Measurements from ENCODE around the gene PSMB11. TPM values are rescaled to one million over a fixed set of nuclear protein-coding genes. Genes with fewer than 3 reads are reported as not detected.

The PSMB11 gene
- total RNA-seq, 4 donors from 2014 or later: not detected

- no peaks in the 10 kb centered on the region for H3K4me1 ChIP-seq
- no peak overlapping the region for H3K4me3 ChIP-seq
- 85% methylated on average over 8 of the region's 9 CpGs for WGBS
- TF ChIP-seq POLR2A (IDR thresholded peaks at IDR 0.05) (no peak), EP300 (IDR thresholded peaks at IDR 0.05) (no peak), CTCF (IDR thresholded peaks at IDR 0.05) (no peak), POLR2AphosphoS5 (IDR thresholded peaks at IDR 0.05) (no peak)
- no peaks in the 10 kb centered on the region for H3K9me3 ChIP-seq
- no peak overlapping the region for H3K27ac ChIP-seq
- DNase-seq (ENCODE audit: low spot score in 2 of 2): no peak
- no peaks in the 10 kb centered on the region for H3K36me3 ChIP-seq
- H3K27me3 ChIP-seq: no peaks in the 10 kb centered on the region
Measured at GRCh38 chr14:23049011-23049410, 7.0 kb downstream of the PSMB11 start.

GRCh38 chr14:23051141-23052057 is 9.4 kb downstream of the PSMB11 start:
- H3K27me3 ChIP-seq: no peaks in the 10 kb centered on the region
- TF ChIP-seq CTCF (IDR thresholded peaks at IDR 0.05) (no peak), POLR2AphosphoS5 (IDR thresholded peaks at IDR 0.05) (no peak), POLR2A (IDR thresholded peaks at IDR 0.05) (no peak), EP300 (IDR thresholded peaks at IDR 0.05) (no peak)
- 81% methylated on average over 5 of the region's 5 CpGs for WGBS
- peaks cover 7% of the 10 kb centered on the region for H3K4me1 ChIP-seq
- no peak for DNase-seq (ENCODE audit: low spot score in 2 of 2)
- H3K4me3 ChIP-seq: no peak overlapping the region
- no peaks in the 10 kb centered on the region for H3K9me3 ChIP-seq
- no peaks in the 10 kb centered on the region for H3K36me3 ChIP-seq
- H3K27ac ChIP-seq: no peak overlapping the region

- TF ChIP-seq POLR2A (IDR thresholded peaks at IDR 0.05) (no peak), CTCF (IDR thresholded peaks at IDR 0.05) (peak in 1 of 2 donors; percentile 38)
- H3K9me3 ChIP-seq: no peaks in the 10 kb centered on the region
- H3K4me1 ChIP-seq: peaks cover 15% of the 10 kb centered on the region
- no peaks in the 10 kb centered on the region for H3K36me3 ChIP-seq
- WGBS: 47% methylated on average over 7 of the region's 14 CpGs
- no peak overlapping the region for H3K4me3 ChIP-seq
- no peak for DNase-seq (ENCODE audit: low spot score in 2 of 2)
- no peak overlapping the region for H3K27ac ChIP-seq
- H3K27me3 ChIP-seq: no peaks in the 10 kb centered on the region
Measured at GRCh38 chr14:23052182-23052623, 10.2 kb downstream of the PSMB11 start.

- DNase-seq (ENCODE audit: low spot score in 2 of 2): peak in 1 of 2 donors; percentile 26
Measured at GRCh38 chr14:23052671-23053070, 10.7 kb downstream of the PSMB11 start.

More at GRCh38 chr14:23052671-23053070, 10.7 kb downstream of the PSMB11 start:
- no peak overlapping the region for H3K4me3 ChIP-seq
- H3K27ac ChIP-seq: no peak overlapping the region
- 74% methylated on average over 3 of the region's 3 CpGs for WGBS
- H3K36me3 ChIP-seq: no peaks in the 10 kb centered on the region
- H3K4me1 ChIP-seq: peaks cover 15% of the 10 kb centered on the region
- H3K27me3 ChIP-seq: no peaks in the 10 kb centered on the region
- H3K9me3 ChIP-seq: no peaks in the 10 kb centered on the region
- TF ChIP-seq POLR2A (IDR thresholded peaks at IDR 0.05) (no peak), CTCF (IDR thresholded peaks at IDR 0.05) (no peak), EP300 (IDR thresholded peaks at IDR 0.05) (no peak), POLR2AphosphoS5 (IDR thresholded peaks at IDR 0.05) (no peak)

Data from suprapubic skin (tissue), 4 donors.